WTC11 (cell line): ENCODE data around the gene LIPN. TPM values are rescaled to one million over a fixed set of nuclear protein-coding genes. Genes with fewer than 3 reads are reported as not detected.

Experiments used
- ATAC-seq: fragments of 200-7000 bp; cut with Tn5 transposase; 2 replicates; pipeline ENCODE4 v1.10.0; 2021; ENCODE audit warnings: mild to moderate bottlenecking, moderate library complexity
- CTCF ChIA-PET: fragments of 300-600 bp; sonication (Branson Sonifier 250); formaldehyde crosslinking; loops from one replicate; lab custom pipeline; 2021; ENCODE audit warnings: antibody characterized with exemption; lab: Charles Lee
- POLR2A ChIA-PET: fragments of 350-600 bp; sonication (Branson Sonifier 250); formaldehyde crosslinking; loops from one replicate; lab custom pipeline; 2021; ENCODE audit warnings: antibody characterized with exemption; lab: Charles Lee
- DNase-seq: peaks from one replicate; pipeline ENCODE4 v3.0.0; 2021; ENCODE audit warnings: low spot score
- H3K27ac Mint-ChIP-seq: 2 replicates; pipeline ENCODE4 v1.8.0; 2021; ENCODE audit warnings: mixed read lengths
- H3K27me3 Mint-ChIP-seq: 2 replicates; pipeline ENCODE4 v1.8.0; 2021; ENCODE audit warnings: low read depth, mild to moderate bottlenecking, moderate library complexity, mixed read lengths
- H3K36me3 Mint-ChIP-seq: 2 replicates; pipeline ENCODE4 v1.8.0; 2021; ENCODE audit warnings: mixed read lengths
- H3K4me1 Mint-ChIP-seq: 2 replicates; pipeline ENCODE4 v1.8.0; 2022; ENCODE audit warnings: mixed read lengths
- H3K4me3 Mint-ChIP-seq: 2 replicates; pipeline ENCODE4 v1.8.0; 2021; ENCODE audit warnings: mild to moderate bottlenecking, moderate library complexity, mixed read lengths
- H3K9me3 Mint-ChIP-seq: 2 replicates; pipeline ENCODE4 v1.8.0; 2021; ENCODE audit warnings: mixed read lengths
- AFF4 ChIP-seq: sonication (generic); formaldehyde crosslinking; IDR thresholded peaks from 2 replicates; pipeline ENCODE4 v1.8.1; 2023; ENCODE audit warnings: mild to moderate bottlenecking, missing genetic modification reagents, borderline replicate concordance
- CREB1 ChIP-seq: sonication (generic); formaldehyde crosslinking; IDR thresholded peaks from 2 replicates; pipeline ENCODE4 v1.8.0; 2023; ENCODE audit warnings: mild to moderate bottlenecking, missing genetic modification reagents
- ELF4 ChIP-seq: sonication (generic); formaldehyde crosslinking; IDR thresholded peaks from 2 replicates; pipeline ENCODE4 v1.8.1; 2022; ENCODE audit warnings: low read depth, mild to moderate bottlenecking, moderate library complexity, missing genetic modification reagents
- FOXK1 ChIP-seq: sonication (generic); formaldehyde crosslinking; IDR thresholded peaks from 2 replicates; pipeline ENCODE4 v1.8.0; 2022; ENCODE audit warnings: mild to moderate bottlenecking, moderate library complexity, missing genetic modification reagents
- FOXP1 ChIP-seq: sonication (generic); formaldehyde crosslinking; IDR thresholded peaks from 2 replicates; pipeline ENCODE4 v1.8.0; 2022; ENCODE audit warnings: missing genetic modification reagents, mild to moderate bottlenecking, moderate library complexity, borderline replicate concordance
- GTF2I ChIP-seq: fragments of 250-450 bp; sonication (Bioruptor Pico); conservative IDR thresholded peaks from 2 replicates; pipeline ENCODE4 v1.4.0; 2021; ENCODE audit warnings: mild to moderate bottlenecking
- JAZF1 ChIP-seq: fragments of 250-450 bp; sonication (Bioruptor Pico); IDR thresholded peaks from 2 replicates; pipeline ENCODE4 v1.9.0; 2021; ENCODE audit warnings: moderate library complexity, mild to moderate bottlenecking, inconsistent platforms
- JUN ChIP-seq: sonication (generic); formaldehyde crosslinking; IDR thresholded peaks from 2 replicates; pipeline ENCODE4 v1.8.0; 2023; ENCODE audit warnings: mild to moderate bottlenecking, missing genetic modification reagents
- NR3C1 ChIP-seq: sonication (generic); formaldehyde crosslinking; conservative IDR thresholded peaks from 2 replicates; pipeline ENCODE4 v1.8.1; 2023; ENCODE audit warnings: low read depth, mild to moderate bottlenecking, missing genetic modification reagents
- PRDM15 ChIP-seq: sonication (generic); formaldehyde crosslinking; IDR thresholded peaks from 2 replicates; pipeline ENCODE4 v1.8.0; 2022; ENCODE audit warnings: missing genetic modification reagents
- RELA ChIP-seq: sonication (generic); formaldehyde crosslinking; IDR thresholded peaks from 2 replicates; pipeline ENCODE4 v1.8.1; 2022; ENCODE audit warnings: missing genetic modification reagents, mild to moderate bottlenecking, borderline replicate concordance
- RORB ChIP-seq: fragments of 250-450 bp; sonication (Bioruptor Pico); IDR thresholded peaks from 2 replicates; pipeline ENCODE4 v1.9.0; 2021; ENCODE audit warnings: mild to moderate bottlenecking
- TP53 ChIP-seq: sonication (generic); formaldehyde crosslinking; IDR thresholded peaks from 2 replicates; pipeline ENCODE4 v1.8.1; 2023; ENCODE audit warnings: mild to moderate bottlenecking, missing genetic modification reagents
- ZNF263 ChIP-seq: sonication (generic); formaldehyde crosslinking; IDR thresholded peaks from 2 replicates; pipeline ENCODE4 v1.8.1; 2022; ENCODE audit warnings: low read depth, mild to moderate bottlenecking, moderate library complexity, missing genetic modification reagents
- ZNF317 ChIP-seq: sonication (generic); formaldehyde crosslinking; IDR thresholded peaks from 2 replicates; pipeline ENCODE4 v1.8.1; 2023; ENCODE audit warnings: low read depth, mild to moderate bottlenecking, moderate library complexity, missing genetic modification reagents, borderline replicate concordance
- ZNF423 ChIP-seq: fragments of 250-450 bp; sonication (Bioruptor Pico); IDR thresholded peaks from 2 replicates; pipeline ENCODE4 v2.1.2; 2022; ENCODE audit warnings: mild to moderate bottlenecking, moderate library complexity
- total RNA-seq: library from RNA; stranded (reverse); gene quantifications from 3 replicates; pipeline ENCODE4 v1.2.3, GENCODE V29; 2021
- TF ChIP-seq, protein P1 (sequence below): sonication (generic); formaldehyde crosslinking; IDR thresholded peaks from 2 replicates; pipeline ENCODE4 v1.8.1; 2023; ENCODE audit warnings: mild to moderate bottlenecking, missing genetic modification reagents, moderate library complexity
- TF ChIP-seq, protein P2 (sequence below): fragments of 250-450 bp; sonication (Bioruptor Pico); IDR thresholded peaks from 2 replicates; pipeline ENCODE4 v1.9.0; 2021; ENCODE audit warnings: mild to moderate bottlenecking
- TF ChIP-seq, protein P3 (sequence below): fragments of 250-450 bp; sonication (Bioruptor Pico); conservative IDR thresholded peaks from 2 replicates; pipeline ENCODE4 v1.9.0; 2021; ENCODE audit warnings: mild to moderate bottlenecking
- TF ChIP-seq, protein P4 (sequence below): sonication (generic); formaldehyde crosslinking; IDR thresholded peaks from 2 replicates; pipeline ENCODE4 v1.8.0; 2023; ENCODE audit warnings: mild to moderate bottlenecking, missing genetic modification reagents

The LIPN gene
- total RNA-seq, 1 experiment from 2014 or later: not detected

DNA sequence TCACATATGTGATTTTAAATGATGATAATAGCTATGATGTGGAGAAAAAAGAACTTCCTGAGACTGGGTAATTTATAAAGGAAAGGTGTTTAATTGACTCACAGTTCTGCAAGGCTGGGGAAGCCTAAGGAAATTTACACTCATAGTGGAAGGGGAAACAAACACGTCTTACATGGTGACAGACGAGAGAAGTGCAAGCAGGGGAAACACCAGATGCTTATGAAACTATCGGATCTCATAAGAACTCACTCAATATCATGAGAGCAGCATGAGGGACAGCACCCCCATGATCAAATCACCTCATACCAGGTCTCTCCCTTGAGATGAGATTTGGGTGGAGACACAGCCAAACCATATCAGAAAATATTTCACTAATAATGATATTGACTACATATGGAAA is 4.1 kb upstream of the LIPN start (continued):
- TF ChIP-seq PRDM15 (CRISPR knock-in tag): no peak
- no peak for TF ChIP-seq NR3C1 (CRISPR knock-in tag)
- TF ChIP-seq, protein P1, sequence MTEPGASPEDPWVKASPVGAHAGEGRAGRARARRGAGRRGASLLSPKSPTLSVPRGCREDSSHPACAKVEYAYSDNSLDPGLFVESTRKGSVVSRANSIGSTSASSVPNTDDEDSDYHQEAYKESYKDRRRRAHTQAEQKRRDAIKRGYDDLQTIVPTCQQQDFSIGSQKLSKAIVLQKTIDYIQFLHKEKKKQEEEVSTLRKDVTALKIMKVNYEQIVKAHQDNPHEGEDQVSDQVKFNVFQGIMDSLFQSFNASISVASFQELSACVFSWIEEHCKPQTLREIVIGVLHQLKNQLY (CRISPR knock-in tag): no peak
- TF ChIP-seq TP53 (CRISPR knock-in tag): no peak
- TF ChIP-seq ZNF263: no peak
- no peak for TF ChIP-seq GTF2I

- TF ChIP-seq FOXK1: no peak
- TF ChIP-seq ZNF317: no peak
- TF ChIP-seq ZNF263: no peak
- TF ChIP-seq, protein P1 (CRISPR knock-in tag): no peak
- TF ChIP-seq AFF4 (CRISPR knock-in tag): no peak
- no peak for ATAC-seq
- Mint-ChIP-seq H3K27me3 (0 out of 2 replicates have a peak, but pooled peaks cover 3% of the 10 kb centered on the region), H3K36me3 (no peaks in the 10 kb centered on the region), H3K4me3 (no peak overlapping the region), H3K4me1 (peaks cover 9% of the 10 kb centered on the region), H3K27ac (no peak overlapping the region; the same call in 1 of the 2 replicates), H3K9me3 (no peaks in the 10 kb centered on the region)
- ChIA-PET POLR2A (no interaction called here), CTCF (no interaction called here)
- DNase-seq: no peak
Observed at GRCh38 chr10:88756660-88757059, 3.2 kb upstream of the LIPN start.

- no peak overlapping the region for H3K27ac Mint-ChIP-seq
- H3K36me3 Mint-ChIP-seq: no peaks in the 10 kb centered on the region
- ChIA-PET CTCF (interaction anchor here (2.3 kb wide), 1 partner anchor 34 kb away, joined by 7 read pairs; no protein-coding TSS in a partner anchor), POLR2A (no interaction called here)
- DNase-seq (no peak), ATAC-seq (no peak)
- H3K4me3 Mint-ChIP-seq: no peak overlapping the region
- peaks cover 3% of the 10 kb centered on the region; the same call in 1 of the 2 replicates for H3K4me1 Mint-ChIP-seq
- H3K9me3 Mint-ChIP-seq: no peaks in the 10 kb centered on the region
- H3K27me3 Mint-ChIP-seq: 0 out of 2 replicates have a peak, but pooled peaks cover 3% of the 10 kb centered on the region
- TF ChIP-seq, protein P2, sequence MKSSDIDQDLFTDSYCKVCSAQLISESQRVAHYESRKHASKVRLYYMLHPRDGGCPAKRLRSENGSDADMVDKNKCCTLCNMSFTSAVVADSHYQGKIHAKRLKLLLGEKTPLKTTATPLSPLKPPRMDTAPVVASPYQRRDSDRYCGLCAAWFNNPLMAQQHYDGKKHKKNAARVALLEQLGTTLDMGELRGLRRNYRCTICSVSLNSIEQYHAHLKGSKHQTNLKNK (CRISPR knock-in tag): no peak
- no peak for TF ChIP-seq FOXP1 (CRISPR knock-in tag)
- TF ChIP-seq ZNF423: no peak
- TF ChIP-seq, protein P3, sequence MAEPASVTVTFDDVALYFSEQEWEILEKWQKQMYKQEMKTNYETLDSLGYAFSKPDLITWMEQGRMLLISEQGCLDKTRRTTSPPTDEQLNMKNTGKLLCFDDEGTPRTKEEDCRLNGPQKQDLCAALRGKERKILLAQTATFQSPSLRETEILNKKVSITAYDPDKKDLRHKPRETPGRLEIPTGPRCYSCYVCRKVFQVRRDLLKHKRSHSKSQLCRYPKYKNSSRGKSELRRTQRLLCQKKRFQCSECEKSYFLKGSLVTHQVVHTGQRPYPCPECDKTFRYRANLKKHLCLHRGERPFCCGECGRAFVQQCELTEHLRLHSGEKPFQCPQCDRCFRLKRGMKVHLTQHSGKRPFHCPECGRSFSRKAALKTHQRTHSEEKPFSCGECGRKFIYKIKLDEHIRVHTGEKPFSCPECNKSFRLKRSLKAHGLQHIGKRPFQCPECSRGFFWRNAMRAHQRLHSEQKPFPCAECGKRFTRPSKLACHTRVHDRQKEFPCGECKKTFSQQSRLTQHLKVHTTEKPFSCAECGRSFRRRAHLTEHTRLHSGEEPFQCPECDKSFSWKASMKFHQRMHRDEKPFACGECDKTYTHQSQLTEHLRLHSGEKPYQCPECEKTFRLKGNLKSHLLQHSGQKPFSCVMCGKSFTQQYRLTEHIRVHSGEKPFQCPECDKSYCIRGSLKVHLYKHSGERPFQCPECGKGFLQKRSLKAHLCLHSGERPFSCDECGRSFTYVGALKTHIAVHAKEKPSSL (CRISPR knock-in tag): no peak
- no peak for TF ChIP-seq JUN
- TF ChIP-seq RORB (CRISPR knock-in tag): no peak
- no peak for TF ChIP-seq RELA (CRISPR knock-in tag)
- no peak for TF ChIP-seq GTF2I
- TF ChIP-seq ELF4 (CRISPR knock-in tag): no peak
- TF ChIP-seq, protein P4, sequence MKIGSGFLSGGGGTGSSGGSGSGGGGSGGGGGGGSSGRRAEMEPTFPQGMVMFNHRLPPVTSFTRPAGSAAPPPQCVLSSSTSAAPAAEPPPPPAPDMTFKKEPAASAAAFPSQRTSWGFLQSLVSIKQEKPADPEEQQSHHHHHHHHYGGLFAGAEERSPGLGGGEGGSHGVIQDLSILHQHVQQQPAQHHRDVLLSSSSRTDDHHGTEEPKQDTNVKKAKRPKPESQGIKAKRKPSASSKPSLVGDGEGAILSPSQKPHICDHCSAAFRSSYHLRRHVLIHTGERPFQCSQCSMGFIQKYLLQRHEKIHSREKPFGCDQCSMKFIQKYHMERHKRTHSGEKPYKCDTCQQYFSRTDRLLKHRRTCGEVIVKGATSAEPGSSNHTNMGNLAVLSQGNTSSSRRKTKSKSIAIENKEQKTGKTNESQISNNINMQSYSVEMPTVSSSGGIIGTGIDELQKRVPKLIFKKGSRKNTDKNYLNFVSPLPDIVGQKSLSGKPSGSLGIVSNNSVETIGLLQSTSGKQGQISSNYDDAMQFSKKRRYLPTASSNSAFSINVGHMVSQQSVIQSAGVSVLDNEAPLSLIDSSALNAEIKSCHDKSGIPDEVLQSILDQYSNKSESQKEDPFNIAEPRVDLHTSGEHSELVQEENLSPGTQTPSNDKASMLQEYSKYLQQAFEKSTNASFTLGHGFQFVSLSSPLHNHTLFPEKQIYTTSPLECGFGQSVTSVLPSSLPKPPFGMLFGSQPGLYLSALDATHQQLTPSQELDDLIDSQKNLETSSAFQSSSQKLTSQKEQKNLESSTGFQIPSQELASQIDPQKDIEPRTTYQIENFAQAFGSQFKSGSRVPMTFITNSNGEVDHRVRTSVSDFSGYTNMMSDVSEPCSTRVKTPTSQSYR: no peak
- TF ChIP-seq JAZF1 (CRISPR knock-in tag): no peak
- no peak for TF ChIP-seq CREB1 (CRISPR knock-in tag)
Observed at GRCh38 chr10:88762906-88763305, 3.1 kb downstream of the LIPN start.
